NCI-H1417 treated with DMSO at 0.1 percent for 48 hours (cell line): Measurements from ENCODE around the gene KPTN.
A peak's percentile ranks its signal among the peaks of the same experiment; 100 is the strongest.

ENCODE experiments used
- DNase-seq: peaks from one replicate; lab custom pipeline; 2025; lab: John Stamatoyannopoulos, UW

KPTN gene

DNA sequence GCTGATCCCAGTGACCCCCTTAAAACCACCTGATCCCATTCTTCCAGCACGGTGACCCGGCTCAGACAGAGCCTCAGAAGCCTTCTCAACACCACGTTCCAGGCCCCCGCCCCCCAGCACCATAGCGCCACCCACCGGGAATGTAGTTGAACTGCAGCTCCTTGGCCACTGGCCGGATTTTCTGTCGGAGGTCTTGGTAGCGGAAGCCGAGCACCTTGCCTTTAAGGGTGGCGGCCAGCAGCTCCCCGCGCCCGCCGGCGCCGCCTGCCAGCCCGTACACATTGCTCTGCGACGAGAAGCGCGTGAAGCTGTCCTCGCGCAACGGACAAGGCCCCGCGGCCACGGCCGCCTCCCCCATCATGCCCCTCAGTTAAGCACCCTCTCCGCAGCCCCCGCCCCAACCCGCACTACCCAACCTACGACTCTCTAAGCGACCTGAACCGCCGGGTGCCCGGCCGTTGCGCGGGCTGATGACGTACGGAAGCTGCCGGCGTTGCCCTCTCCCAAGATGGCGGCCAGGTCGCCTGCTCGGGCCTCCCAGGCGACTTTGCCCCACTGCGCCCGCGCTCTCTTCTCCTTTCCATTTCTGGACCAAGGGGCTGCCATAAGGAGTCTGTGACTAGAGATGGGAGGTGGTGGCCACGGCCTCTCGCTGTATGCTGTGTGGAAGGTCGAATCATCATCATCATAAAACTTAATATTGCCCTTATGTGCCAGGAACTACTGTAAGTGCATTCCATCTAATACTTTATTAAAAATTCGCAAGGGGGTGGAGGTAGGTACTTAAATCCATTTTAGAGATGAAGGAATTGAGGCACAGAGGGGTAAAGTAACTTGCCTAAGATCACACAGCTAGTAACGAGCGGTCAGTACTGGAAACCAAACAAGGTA is at the start of gene KPTN:
Gene KPTN, minus strand, starts transcription at position 420 of the 891 bp plus-strand sequence. Its CDS starts 59 bp downstream, at position 361.
- peak; percentile 47 for DNase-seq

DNA sequence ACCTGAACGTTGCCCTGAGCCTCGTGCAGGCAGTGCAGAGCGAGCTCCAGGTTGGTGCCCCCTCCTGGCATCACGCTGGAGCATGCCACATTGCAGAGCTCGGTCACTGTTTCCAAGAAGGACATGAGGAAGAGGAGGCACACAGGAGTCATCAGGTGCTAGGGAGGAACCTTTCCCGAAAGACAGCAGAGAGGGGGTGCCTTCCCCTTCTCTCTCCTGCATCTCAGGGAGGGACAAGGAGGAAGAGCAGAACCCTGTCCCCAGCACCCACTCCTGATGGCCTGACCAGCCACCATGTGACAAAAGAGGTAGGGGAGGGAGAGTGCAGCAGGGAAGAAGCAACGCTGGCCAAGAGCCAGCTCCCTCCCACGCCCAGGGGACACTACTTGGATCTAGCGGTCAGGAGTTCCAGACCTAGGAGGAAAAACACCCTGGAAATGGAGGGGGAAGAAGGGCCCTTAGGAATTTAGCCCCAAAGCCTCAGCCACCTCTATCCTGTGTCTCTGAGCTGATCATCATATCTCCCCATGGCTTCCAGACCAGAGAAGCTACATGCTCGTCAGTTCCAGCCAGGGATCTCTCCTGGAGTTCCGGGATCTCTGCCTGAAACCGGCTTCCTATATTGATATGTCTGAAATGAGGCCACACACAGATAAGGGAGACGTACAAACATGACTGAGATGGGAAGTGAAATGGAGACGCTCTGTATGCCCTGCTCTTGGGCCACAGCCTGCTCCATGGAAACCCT is 47.8 kb upstream of the KPTN start:
- DNase-seq: no peak

DNA sequence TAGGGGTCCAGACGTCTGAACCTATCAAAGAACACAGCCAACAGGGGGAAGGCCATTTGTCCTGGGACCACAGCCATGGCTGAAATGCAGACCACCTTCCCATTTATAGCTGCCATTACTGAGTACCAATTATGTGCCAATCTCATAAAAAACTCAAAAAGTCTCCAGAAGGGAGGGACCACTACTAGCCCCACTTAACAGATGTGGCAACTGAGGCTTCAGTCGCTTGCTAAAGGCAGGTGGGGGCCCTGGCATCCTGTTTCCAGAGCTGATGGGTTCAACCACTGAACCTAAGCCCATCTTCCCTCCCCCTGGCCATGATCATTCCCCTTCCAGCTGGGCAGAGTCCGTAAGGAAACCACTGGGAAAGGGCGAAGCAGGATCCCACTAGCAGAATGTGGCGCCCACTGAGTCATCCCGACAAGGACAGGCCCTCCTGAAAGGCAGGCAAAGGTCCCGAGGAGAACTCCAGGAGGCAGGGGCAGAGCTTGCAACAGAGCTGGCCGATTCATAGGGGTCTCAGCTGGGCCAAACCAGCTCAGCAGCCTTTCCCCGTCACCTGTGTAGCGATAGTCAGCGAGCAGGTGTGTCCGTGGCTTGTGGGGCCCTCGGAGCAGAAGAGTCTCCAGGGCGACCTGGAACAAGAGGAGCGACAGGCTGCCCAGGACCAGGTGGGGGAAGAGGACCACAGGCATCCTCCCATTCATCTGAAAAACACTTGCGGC is 45.2 kb upstream of the KPTN start:
- DNase-seq: no peak

DNA sequence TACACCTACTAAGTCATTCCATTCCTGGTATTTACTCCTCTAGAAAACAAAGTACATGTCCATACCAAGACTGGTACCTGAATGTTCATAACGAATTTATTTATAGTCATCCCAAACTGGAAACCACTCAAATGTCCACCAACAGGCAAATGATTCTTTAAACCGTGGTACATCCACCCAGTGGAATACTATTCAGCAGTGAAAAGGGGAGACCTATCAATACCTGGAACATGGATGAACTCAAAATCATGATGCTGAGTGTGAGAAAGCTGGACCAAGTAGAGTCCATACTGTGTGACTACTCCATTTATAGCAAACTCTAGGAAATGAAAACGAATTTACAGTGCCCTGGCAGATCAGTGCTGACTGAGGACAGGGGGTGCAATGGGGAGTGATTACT is 42.8 kb upstream of the KPTN start:
- no peak for DNase-seq

DNA sequence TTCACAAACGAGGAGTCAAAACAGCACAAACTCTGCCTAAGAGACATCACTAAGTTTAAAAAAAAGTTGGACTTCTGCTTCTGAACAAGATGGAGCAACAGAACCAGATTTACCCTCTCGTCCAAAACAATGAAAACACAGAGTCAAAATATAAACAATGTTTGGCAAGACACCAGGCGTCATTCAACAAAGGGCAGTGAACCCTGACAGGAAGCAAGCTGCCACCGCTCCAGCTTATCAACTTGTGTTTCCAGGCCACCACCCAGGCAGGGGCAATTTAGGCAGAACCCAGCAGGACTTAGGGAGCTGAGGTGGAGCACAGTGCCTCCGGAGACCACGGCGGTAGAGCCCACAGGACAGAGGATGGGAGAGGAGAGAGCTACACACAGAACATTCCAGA is 39.5 kb upstream of the KPTN start:
- DNase-seq: no peak

DNA sequence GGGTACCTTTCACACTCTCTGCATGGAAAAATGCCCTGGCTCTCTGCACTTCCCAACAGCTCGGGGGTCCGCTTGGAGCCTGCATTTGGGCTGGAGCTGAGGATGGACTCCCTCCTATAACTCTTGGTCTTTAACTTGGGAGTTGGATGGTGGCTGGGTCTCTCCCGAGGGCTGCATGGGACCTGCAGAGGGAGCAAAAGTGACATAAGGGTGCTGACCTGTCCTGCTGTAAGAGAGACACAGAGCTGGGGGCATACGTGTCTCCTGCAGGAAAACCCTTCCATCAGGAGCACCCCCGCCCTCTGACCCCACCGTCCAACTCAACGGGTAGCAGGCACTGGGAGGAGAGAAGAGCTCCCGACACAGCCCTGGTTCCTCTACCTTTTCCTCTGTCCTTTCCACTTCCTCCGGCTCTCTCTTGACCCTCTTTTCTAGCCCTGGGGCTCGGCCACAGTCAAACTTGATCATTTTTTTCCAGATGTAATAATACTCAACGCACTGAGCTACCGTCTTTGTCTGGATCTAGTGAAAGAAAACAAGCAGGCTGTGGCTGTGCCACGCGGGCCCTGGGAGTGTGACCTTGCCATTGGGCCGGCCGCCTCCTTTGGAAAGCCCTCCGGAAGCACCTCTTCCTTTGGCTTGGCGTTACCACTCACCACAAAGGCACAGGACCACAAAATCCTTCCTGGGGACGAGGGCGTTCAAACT is 37.6 kb upstream of the KPTN start:
- DNase-seq: no peak

DNA sequence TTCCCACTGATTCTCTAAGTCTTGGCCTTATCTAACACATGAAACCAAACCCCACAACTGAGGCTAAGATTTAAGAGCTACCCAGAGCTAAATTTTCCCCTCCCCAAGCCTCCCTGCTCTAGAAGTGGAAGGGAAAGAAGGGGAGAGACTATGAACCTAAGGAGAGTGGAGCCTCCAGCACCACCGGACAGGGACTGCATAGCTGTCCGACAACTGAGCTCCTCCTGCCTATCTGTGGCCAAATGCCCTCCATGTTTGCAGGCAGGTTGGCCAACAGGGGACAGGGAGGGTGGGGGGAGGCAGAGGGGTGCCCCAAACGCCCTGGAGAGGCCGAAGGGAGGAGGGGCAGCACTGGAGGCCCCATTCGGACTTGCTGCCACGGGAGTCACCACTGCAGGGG is 36.8 kb upstream of the KPTN start:
- DNase-seq: no peak

DNA sequence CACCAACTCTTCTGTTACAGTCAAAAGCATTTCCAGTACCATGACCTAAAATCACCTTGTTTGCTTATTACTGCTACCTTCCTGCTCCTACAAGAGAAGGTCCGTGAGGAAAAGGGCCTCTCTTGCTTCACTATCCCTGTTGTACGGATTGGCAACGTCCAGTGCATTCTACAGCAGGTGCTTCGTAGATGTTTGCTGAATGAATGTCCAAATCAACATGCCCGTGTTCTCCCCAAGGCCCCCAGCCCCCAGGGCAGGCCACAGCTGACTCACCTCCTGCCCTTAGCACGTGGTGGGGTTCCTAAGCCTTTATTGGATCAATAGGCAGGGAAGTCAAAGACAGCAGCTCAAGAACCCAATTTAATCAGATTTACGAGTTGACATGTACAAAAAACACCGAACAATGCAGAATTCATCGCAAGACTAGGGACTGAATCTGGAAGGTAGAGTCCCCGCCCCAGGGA is 36.4 kb upstream of the KPTN start:
- DNase-seq: no peak

DNA sequence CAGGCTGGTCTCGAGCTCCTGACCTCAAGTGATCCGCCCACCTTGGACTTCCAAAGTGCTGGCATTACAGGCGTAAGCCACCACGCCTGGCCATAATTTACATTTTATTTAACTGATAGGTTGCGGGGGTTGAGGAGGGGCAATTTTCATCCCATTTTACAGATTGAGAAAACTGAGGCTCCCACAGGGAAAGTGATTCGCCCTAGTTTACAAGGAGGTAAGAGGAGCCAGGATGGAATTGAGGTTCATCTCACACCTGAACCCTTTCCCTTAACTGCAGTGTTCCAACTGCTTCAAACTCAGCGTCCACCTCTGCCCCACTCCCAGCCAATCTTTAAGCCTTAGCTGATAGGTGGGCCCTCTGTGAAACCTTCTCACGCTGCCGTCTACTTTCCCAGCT is 34.8 kb upstream of the KPTN start:
- no peak for DNase-seq

DNA sequence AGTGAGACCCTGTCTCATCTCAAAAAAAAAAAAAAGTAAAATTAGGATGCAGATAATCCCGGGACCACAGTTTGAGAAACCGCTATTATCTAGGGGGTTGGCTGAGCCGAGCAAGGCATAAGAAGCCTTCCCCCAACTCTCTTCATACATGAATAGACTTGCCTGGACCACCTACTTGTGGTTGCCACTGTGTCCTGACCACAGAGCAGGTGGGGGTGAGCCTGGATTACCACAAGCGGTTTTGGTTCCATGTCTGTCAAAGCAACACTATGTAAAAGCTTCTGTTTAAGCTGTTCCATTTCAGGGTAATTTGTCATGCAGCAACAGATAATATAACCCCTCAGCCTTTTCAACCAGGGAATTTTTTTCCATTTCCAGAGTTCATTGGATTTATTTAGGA is 34.1 kb upstream of the KPTN start:
- DNase-seq: no peak

DNA sequence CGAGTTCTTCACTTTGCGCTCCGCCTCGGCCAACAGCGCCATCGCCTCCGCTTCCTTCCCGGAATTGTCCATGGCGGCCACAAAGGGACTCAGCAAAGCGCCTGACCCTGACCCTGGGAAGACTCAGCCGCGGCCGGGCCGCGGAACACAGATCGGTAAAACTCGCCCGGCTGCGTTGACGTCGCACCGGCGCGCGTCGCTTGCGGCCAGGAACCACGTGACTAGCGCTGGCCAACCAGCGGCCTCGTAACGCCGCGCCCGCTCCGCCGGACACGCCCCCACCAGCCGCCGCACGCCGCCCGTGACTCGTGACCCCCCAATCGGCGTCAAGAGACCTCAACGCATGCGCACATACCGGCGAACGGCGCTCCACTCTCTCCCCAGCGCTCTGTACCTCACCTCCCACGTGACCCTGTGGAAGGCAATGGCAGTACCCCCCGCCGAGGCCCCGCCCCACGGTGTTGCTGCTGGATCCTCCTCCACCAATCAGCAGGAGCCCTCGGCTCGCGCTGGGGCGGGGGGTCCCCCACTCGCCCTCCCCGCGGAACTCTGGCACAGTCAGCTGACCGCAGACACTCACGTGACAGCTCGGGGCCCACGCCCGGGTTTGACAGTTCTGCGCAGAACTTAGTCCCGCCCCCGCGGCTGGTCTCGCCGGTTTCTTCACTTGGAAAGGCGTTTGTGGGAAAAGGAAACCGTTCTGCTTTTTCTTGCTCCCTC is 31.0 kb upstream of the KPTN start, which contains the start of gene NAPA:
Gene NAPA, minus strand, starts transcription at position 195 of the 720 bp plus-strand sequence. Its CDS starts 123 bp downstream, at position 72.
- DNase-seq: peak; percentile 99

DNA sequence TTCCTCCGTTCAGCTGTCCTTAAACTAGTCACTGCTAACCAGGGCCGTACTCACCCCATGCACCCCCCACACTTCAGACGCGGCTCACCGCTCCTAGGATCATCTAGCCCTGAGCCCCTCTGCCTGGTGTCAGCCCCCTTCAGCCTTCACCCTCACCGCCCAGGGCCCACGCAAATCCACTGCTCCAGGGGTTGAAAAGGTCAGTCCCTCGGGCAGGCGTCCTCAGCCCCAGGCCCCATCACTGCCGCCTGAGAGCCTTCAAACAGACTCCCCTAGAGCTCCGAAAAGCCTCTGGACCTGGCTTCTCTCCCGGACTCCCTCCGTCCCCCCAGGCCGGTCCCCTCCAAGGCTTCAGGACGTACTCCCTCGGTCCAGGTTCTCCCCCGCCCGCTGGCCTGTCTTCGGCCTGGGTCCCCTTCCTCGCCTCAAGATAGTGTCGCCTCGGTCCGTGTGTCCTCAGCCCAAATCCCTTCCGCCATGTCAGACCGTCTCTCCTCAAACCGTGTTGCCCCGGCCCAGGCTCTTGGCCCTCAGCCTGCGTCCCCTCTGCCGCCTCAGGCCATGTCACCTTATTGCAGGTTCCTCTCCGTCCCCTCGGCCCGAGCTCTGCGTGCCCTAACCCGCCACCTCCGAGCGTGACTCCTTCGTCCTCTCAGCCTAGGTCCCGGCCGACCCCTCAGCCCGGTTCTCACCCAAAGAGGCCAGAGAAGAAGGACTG is 30.3 kb upstream of the KPTN start:
- DNase-seq: no peak

DNA sequence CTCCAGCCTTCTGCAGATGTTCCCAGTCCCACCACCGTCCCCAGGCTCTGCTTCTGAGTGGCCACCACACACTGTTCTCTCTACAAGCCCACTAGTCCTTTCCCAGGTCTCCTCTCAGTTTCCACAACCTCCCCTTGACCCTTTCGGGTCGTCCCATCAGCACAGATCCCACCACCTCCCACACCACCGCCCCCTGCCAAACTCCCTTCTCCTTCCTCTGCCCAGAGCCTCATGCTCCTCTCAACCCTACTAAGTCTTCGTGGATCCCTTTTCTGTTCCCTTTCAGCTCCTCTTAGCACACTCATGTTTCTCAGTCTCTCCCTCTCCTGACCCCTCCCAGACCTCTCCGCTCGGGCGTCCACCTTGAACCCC is 28.9 kb upstream of the KPTN start:
- DNase-seq: no peak

DNA sequence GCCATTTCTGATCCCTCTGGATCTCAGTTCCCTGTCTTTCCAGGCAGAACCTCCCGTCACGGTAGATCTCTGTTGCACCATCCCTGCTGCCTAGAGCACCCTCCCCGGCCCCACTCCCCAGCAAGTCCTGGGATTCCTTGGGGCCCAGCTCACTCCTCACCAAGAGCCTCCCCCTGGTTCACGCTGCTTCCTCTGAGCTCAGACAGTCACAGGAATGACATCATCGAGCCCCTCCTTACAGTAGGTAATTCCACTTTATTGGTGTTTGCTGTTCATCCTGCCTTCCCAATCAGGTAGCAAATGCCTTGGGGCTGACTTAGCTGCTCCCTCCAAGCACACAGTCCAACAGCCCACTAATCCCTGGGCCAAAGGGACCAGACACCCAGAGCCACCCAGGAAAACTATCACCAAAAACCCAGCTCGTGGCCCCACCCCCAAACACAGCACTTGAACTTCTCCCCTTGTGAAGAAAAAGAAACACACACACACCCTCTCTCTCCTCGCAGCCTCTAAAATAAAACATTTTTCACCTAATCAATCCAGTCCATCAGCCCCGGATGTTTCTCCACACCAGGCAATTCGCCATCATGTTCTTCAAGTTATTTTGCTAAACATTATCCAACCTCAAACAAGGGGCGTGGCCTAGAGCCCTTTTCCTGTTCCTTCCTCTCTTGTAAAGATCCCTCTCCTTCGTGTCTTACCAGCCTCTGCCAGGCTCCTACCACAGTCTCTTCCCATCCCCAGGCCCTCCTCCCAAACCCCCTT is 28.3 kb upstream of the KPTN start:
- no peak for DNase-seq

DNA sequence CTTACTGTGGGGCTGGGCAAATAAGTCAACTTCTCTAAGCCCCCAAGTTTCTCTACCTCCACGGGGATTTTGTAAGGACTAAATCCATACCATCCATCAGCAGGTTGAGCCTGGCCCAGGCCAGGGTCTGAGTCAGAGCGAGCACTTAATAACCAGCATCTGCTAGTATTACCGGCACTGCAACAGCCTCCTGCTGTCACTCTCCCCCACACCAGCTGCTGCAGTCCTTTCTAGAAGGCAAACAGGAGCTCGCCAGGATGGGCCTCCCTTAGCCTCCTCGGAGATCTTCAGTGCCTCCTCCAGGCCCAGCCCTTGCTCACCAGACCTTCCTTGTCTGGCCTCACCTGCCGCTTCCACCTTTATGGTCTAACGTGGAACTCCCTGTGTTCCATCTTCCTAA is 27.7 kb upstream of the KPTN start:
- DNase-seq: no peak

DNA sequence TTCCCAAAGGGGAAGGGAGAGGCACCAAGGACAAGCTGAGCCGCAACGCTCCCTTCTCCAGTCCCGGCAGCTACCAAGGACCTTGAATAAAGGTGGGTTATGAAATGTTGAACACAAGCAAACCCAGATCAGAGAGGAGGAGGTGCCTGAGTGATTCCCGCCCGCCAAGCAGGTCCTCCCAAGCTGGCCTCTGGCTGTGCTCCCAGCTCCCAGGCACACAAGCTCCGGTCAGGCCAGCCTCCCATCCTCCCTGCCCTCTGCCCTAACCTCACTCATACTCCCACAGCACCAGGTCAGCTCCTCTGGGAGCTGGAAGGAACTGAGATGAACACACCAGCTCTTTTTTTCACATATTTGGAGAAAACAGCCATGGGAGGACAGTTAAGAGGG is 27.1 kb upstream of the KPTN start:
- no peak for DNase-seq

DNA sequence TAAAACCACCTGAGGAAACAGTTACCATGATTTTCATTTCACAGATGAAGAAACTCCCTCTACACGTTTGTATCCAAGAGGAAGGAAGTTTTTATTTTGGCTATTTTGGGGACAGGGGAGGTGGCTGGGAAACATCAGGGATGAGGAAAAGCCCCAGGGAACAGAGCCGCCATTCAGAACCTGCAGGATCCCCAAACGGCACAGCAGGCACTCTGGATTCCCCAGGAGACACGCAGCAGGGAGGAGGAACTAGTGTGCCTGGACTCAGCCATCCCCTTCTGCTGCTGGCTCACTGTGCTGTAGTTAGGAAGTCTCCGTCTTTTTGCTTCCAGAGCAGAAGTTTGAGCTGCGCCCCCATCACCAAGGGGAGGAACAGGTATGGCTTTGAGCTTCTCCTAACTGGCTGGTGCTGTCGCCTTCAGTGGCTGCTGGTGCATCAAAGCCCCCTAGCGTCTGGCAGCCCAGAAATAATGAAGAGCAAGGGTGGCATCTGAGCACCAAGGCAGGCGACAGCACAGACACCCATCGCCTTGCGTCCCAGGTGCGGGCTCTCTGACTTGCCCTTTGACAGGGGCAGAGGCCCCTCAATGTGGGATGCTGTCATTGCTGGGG is 26.6 kb upstream of the KPTN start:
- DNase-seq: no peak

DNA sequence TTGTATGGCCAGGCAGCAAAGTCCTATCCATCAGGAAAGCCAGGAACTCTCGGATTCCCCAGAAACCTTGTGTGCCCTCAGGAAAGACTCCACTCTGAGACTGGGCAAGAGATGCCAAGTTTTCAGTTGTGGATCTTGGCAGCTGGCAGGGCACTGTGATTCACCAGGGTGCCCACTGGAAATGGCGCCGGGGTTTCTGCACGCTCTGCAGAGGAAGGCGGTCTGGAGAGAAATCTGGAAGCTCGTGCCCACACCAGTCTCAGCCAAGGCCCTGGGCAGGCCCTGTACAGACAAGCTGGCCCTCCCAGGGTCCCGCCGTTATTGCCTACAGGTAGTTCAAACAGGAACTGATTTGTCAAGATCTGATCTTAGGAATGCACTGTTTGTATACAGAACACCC is 26.0 kb upstream of the KPTN start:
- DNase-seq: no peak

DNA sequence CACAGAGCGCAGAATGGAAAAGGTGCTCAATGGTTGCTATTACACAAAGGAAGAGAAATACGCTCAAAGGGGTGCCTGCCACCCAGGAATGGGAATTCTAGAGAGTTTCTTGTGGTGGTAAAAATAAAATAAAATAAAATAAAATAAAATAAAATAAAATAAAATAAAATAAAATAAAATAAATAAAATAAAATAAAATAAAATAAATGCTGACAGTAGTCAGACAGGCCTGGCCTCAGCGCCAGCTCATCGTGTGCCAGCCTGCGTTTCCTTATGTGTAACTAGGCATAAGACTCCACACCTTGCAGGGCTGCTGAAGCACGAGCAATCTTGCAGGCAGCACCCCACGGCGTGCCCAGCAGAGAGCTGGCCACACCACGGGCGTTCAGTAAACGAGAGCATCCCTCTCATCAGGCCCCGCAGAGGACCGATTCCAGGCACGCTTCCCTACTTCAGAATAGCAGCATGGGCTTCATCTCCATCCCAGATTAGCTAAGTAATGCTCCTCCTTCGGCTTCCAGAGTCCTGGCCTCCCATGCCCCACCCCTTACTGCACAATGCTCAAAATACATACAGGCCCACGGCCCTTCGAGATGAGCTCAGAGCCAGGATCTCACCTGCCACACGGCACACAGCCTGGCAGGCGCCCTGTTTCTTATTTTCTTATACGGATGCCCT is 25.3 kb upstream of the KPTN start:
- no peak for DNase-seq
